ENCODE results near the gene ARL4D. TPM values are rescaled to one million over a fixed set of nuclear protein-coding genes. Genes with fewer than 3 reads are reported as not detected.

The ARL4D gene
- total and polyA plus RNA-seq, 2 of the 4 experiments (the other 2 are of a cell fraction), result 12.5 to 30.7 TPM

DNA sequence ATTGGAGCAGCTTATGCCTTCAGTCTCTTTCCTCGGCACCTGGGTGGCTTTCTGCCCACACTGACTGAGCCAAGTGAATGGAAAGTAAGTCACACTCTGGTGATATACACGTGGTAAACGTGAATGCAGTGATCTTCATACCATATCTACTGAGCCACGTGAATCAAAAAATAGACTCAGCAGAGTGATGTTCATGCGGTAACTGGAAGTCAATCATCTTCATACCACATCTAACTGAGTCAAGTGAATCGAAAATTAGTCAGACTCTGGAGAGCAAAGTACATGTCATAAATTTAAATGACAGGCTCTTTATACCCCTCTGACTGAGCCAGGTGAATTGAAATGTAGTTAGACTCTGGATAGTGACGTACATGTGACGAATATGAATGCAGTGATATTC lies 47.1 kb upstream of the ARL4D start:
- TF ChIP-seq MAFK (IDR thresholded peaks at IDR 0.05; ENCODE audit: low read depth, low read length) (no peak), SMC3 (IDR thresholded peaks at IDR 0.05; ENCODE audit: low read depth, low read length) (no peak), RAD21 (IDR thresholded peaks at IDR 0.05; ENCODE audit: low read length) (no peak), FOS (IDR thresholded peaks at IDR 0.05; ENCODE audit: low read depth, low read length) (no peak), RCOR1 (IDR thresholded peaks at IDR 0.05; ENCODE audit: insufficient replicate concordance, low read length) (no peak), CHD1 (IDR thresholded peaks at IDR 0.05; ENCODE audit: low read depth, low read length) (no peak), BHLHE40 (IDR thresholded peaks at IDR 0.05; ENCODE audit: low read depth, low read length) (no peak), CEBPB (IDR thresholded peaks at IDR 0.05; ENCODE audit: low read depth, low read length) (no peak), MAZ (IDR thresholded peaks at IDR 0.05; ENCODE audit: borderline replicate concordance, low read depth, low read length) (no peak), MXI1 (IDR thresholded peaks at IDR 0.05; ENCODE audit: borderline replicate concordance, low read depth, low read length) (no peak), RFX5 (IDR thresholded peaks at IDR 0.05; ENCODE audit: low read depth, low read length) (no peak), POLR2A (IDR thresholded peaks at IDR 0.05; ENCODE audit: low read depth, low read length) (no peak), NFE2L2 (IDR thresholded peaks at IDR 0.05; ENCODE audit: low read depth, low read length) (no peak)
- TF ChIP-seq, protein P1, sequence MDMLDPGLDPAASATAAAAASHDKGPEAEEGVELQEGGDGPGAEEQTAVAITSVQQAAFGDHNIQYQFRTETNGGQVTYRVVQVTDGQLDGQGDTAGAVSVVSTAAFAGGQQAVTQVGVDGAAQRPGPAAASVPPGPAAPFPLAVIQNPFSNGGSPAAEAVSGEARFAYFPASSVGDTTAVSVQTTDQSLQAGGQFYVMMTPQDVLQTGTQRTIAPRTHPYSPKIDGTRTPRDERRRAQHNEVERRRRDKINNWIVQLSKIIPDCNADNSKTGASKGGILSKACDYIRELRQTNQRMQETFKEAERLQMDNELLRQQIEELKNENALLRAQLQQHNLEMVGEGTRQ (IDR thresholded peaks at IDR 0.05; ENCODE audit: low read depth, low read length), result no peak
- TF ChIP-seq, protein P2, sequence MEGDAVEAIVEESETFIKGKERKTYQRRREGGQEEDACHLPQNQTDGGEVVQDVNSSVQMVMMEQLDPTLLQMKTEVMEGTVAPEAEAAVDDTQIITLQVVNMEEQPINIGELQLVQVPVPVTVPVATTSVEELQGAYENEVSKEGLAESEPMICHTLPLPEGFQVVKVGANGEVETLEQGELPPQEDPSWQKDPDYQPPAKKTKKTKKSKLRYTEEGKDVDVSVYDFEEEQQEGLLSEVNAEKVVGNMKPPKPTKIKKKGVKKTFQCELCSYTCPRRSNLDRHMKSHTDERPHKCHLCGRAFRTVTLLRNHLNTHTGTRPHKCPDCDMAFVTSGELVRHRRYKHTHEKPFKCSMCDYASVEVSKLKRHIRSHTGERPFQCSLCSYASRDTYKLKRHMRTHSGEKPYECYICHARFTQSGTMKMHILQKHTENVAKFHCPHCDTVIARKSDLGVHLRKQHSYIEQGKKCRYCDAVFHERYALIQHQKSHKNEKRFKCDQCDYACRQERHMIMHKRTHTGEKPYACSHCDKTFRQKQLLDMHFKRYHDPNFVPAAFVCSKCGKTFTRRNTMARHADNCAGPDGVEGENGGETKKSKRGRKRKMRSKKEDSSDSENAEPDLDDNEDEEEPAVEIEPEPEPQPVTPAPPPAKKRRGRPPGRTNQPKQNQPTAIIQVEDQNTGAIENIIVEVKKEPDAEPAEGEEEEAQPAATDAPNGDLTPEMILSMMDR (conservative IDR thresholded peaks at IDR 0.05; ENCODE audit: low read depth, low read length), result no peak
- TF ChIP-seq, protein P3, sequence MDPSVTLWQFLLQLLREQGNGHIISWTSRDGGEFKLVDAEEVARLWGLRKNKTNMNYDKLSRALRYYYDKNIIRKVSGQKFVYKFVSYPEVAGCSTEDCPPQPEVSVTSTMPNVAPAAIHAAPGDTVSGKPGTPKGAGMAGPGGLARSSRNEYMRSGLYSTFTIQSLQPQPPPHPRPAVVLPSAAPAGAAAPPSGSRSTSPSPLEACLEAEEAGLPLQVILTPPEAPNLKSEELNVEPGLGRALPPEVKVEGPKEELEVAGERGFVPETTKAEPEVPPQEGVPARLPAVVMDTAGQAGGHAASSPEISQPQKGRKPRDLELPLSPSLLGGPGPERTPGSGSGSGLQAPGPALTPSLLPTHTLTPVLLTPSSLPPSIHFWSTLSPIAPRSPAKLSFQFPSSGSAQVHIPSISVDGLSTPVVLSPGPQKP (IDR thresholded peaks at IDR 0.05; ENCODE audit: borderline replicate concordance, low read depth, low read length), result no peak
- dilution Hi-C loops (cut with HindIII; ENCODE audit: low sequenced_read_pairs, unreplicated experiment) (no loop called here), intact Hi-C loops (cut with micrococcal nuclease) (no loop called here), in situ Hi-C loops (cut with MboI; ENCODE audit: low sequenced_read_pairs) (loop anchor here (25.0 kb wide), 1 partner anchor 364 kb away; the partner anchor contains the start of genes PTGES3L, RPL27 and RUNDC1)
- Histone ChIP-seq H3K4me3 (ENCODE audit: insufficient read depth, low read depth, low read length) (no peak overlapping the region), H3K27ac (ENCODE audit: insufficient read depth, low read length) (no peak overlapping the region), H3K9me1 (ENCODE audit: insufficient read depth, low read length) (peaks cover 4% of the 10 kb centered on the region), H2AK5ac (ENCODE audit: low read depth, low read length) (no peak overlapping the region), H2BK15ac (ENCODE audit: low read depth, low read length) (no peak overlapping the region), H4K8ac (ENCODE audit: low read depth in 2 of 2, low read length in 2 of 2) (no peak overlapping the region), H3K14ac (replicated peaks; ENCODE audit: low read depth, low read length) (no peak overlapping the region), H3K9me3 (ENCODE audit: control insufficient read depth, insufficient read depth, low read length) (peaks cover 38% of the 10 kb centered on the region), H2AFZ (replicated peaks; ENCODE audit: low read length, poor library complexity) (no peak overlapping the region), H3K4me2 (ENCODE audit: low read depth, low read length) (no peak overlapping the region), H2BK20ac (ENCODE audit: low read depth, low read length) (no peak overlapping the region), H3K27me3 (ENCODE audit: control insufficient read depth, insufficient read depth, low read length) (no peaks in the 10 kb centered on the region), H2BK120ac (ENCODE audit: low read depth, low read length) (no peak overlapping the region), H2AK9ac (replicated peaks; ENCODE audit: low read depth, low read length, poor library complexity) (no peak overlapping the region), H4K5ac (ENCODE audit: low read depth, low read length) (no peak overlapping the region), H4K91ac (ENCODE audit: insufficient read depth, low read depth, low read length) (no peak overlapping the region), H3K56ac (ENCODE audit: extremely low read depth, insufficient read depth, low read length) (no peak overlapping the region), H2BK5ac (ENCODE audit: low read depth, low read length, poor library complexity, severe bottlenecking) (no peak overlapping the region), H3K4me1 (ENCODE audit: control insufficient read depth, insufficient read depth, low read length) (peaks cover 4% of the 10 kb centered on the region), H3K4ac (ENCODE audit: low read depth, low read length) (no peak overlapping the region), H4K20me1 (ENCODE audit: insufficient read depth, low read length) (no peaks in the 10 kb centered on the region), H3K79me1 (ENCODE audit: low read depth in 1 of 2, low read length in 2 of 2) (0 out of 4 replicates have a peak, but pooled peaks cover 0 to 4% of the 10 kb centered on the region in 2 experiments), H3K36me3 (ENCODE audit: control insufficient read depth, insufficient read depth, low read length) (no peaks in the 10 kb centered on the region), H3K23ac (ENCODE audit: low read depth, low read length) (no peak overlapping the region), H3K18ac (ENCODE audit: low read depth, low read length) (no peak overlapping the region), H3K9ac (ENCODE audit: low read depth, low read length) (no peak overlapping the region)
- no TSS peak for BruUV-seq (replicated peaks)
- no peak for ATAC-seq (ENCODE audit: low read depth)
- no CpG with 5 or more reads among the region's 8 CpGs for WGBS, 2 experiments (ENCODE audit: extremely low coverage in 2 of 2, insufficient read length in 1 of 2)
- CTCF ChIA-PET, result no interaction called here
- POLR2A ChIA-PET (ENCODE audit: unreplicated experiment), result no interaction called here
- no peak for DNase-seq
